H1 (cell line): Measurements from ENCODE around the gene TSEN2. TPM values are rescaled to one million over a fixed set of nuclear protein-coding genes. Genes with fewer than 3 reads are reported as not detected.

Experiments
- CBX5 ChIP-seq: fragments of 300-800, 300-1000 bp; sonication (generic); IDR thresholded peaks from 2 replicates; pipeline ENCODE4 v1.7.1; 2016; ENCODE audit warnings: antibody characterized with exemption, low read length, low read depth
- CHD7 ChIP-seq: fragments of 300-600 bp; sonication (generic); IDR thresholded peaks from 2 replicates; pipeline ENCODE4 v1.7.1; 2012; ENCODE audit warnings: low read length, moderate library complexity, mild to moderate bottlenecking, inconsistent platforms; ENCODE audit not compliant: insufficient replicate concordance
- PHF8 ChIP-seq: fragments of 200-600 bp; sonication (generic); conservative IDR thresholded peaks from 2 replicates; pipeline ENCODE4 v1.7.1; 2012; ENCODE audit warnings: low read depth, mild to moderate bottlenecking, inconsistent platforms, low read length, moderate library complexity
- SIN3A ChIP-seq, 2 experiments: IDR thresholded peaks in 1 of 2; conservative IDR thresholded peaks in 1 of 2; 2 replicates each; pipeline ENCODE4 v1.6.1; 2011 to 2012; ENCODE audit warnings: low read length in 2 of 2, improper control_type of control experiment in 1 of 2, low read depth in 1 of 2, mild to moderate bottlenecking in 1 of 2
- TAF1 ChIP-seq: IDR thresholded peaks from 2 replicates; pipeline ENCODE4 v1.6.1; 2011; ENCODE audit warnings: mild to moderate bottlenecking, low read depth, low read length
- TAF7 ChIP-seq: optimal IDR thresholded peaks from 2 replicates; pipeline ENCODE3; 2011; ENCODE audit warnings: low read depth, mild to moderate bottlenecking, inconsistent platforms, low read length, moderate library complexity, borderline replicate concordance
- TBP ChIP-seq: IDR thresholded peaks from 2 replicates; pipeline ENCODE4 v1.6.1; 2011; ENCODE audit warnings: low read depth, low read length, improper control_type of control experiment
- TEAD4 ChIP-seq: IDR thresholded peaks from 2 replicates; pipeline ENCODE4 v1.6.1; 2012; ENCODE audit warnings: low read depth, low read length, inconsistent platforms, mixed read lengths
- polyA plus RNA-seq, 7 experiments: library from polyadenylated mRNA; depleted of rRNA in 3 of 7; stranded (reverse) in 5 of 7; unstranded in 2 of 7; fragments of >200 nt in 5 of 7; fragments of 200-250 nt in 2 of 7; gene quantifications; 1 replicate in 5 of 7; 2 replicates in 1 of 7; 4 replicates in 1 of 7; pipeline versions ENCODE4 v1.2.1 to v1.2.3, GENCODE V29; 2011 to 2013; ENCODE audit warnings: missing spikeins in 2 of 7, mixed read lengths in 2 of 7
- total RNA-seq: library from RNA; stranded (reverse); fragmentation: NEBNext Ultra II Directional; extraction: Animal tissue kit (Norgen Biotek cat#: 25700); gene quantifications from 2 replicates; pipeline ENCODE4 v1.2.1, GENCODE V29; 2021

TSEN2 gene
- total and polyA plus RNA-seq, 2 of the 8 experiments (the other 6 are each of a cell fraction or from before 2014, with no cell fraction given): 16.1 to 22.4 TPM

- TF ChIP-seq CHD7 (no peak), SIN3A (conservative IDR thresholded peaks at IDR 0.05 in 1 of 2, IDR thresholded peaks at IDR 0.05 in 1 of 2; ENCODE audit: low read depth in 1 of 2, low read length in 2 of 2) (no peak), PHF8 (no peak), TBP (no peak), TEAD4 (no peak), CBX5 (no peak), TAF7 (no peak), TAF1 (no peak)
- TF ChIP-seq, all 59 proteins: peak for 0
Measured at GRCh38 chr3:12478326-12478725, 6.0 kb upstream of the TSEN2 start (continued).
